WTC11 (cell line): ENCODE data around the gene ZNF770. TPM values are rescaled to one million over a fixed set of nuclear protein-coding genes. Genes with fewer than 3 reads are reported as not detected.

Experiments used
- ATAC-seq: fragments of 200-7000 bp; cut with Tn5 transposase; 2 replicates; pipeline ENCODE4 v1.10.0; 2021; ENCODE audit warnings: mild to moderate bottlenecking, moderate library complexity
- CTCF ChIA-PET: fragments of 300-600 bp; sonication (Branson Sonifier 250); formaldehyde crosslinking; loops from one replicate; lab custom pipeline; 2021; ENCODE audit warnings: antibody characterized with exemption; lab: Charles Lee
- POLR2A ChIA-PET: fragments of 350-600 bp; sonication (Branson Sonifier 250); formaldehyde crosslinking; loops from one replicate; lab custom pipeline; 2021; ENCODE audit warnings: antibody characterized with exemption; lab: Charles Lee
- DNase-seq: peaks from one replicate; pipeline ENCODE4 v3.0.0; 2021; ENCODE audit warnings: low spot score
- H3K27ac Mint-ChIP-seq: 2 replicates; pipeline ENCODE4 v1.8.0; 2021; ENCODE audit warnings: mixed read lengths
- H3K27me3 Mint-ChIP-seq: 2 replicates; pipeline ENCODE4 v1.8.0; 2021; ENCODE audit warnings: low read depth, mild to moderate bottlenecking, moderate library complexity, mixed read lengths
- H3K36me3 Mint-ChIP-seq: 2 replicates; pipeline ENCODE4 v1.8.0; 2021; ENCODE audit warnings: mixed read lengths
- H3K4me1 Mint-ChIP-seq: 2 replicates; pipeline ENCODE4 v1.8.0; 2022; ENCODE audit warnings: mixed read lengths
- H3K4me3 Mint-ChIP-seq: 2 replicates; pipeline ENCODE4 v1.8.0; 2021; ENCODE audit warnings: mild to moderate bottlenecking, moderate library complexity, mixed read lengths
- H3K9me3 Mint-ChIP-seq: 2 replicates; pipeline ENCODE4 v1.8.0; 2021; ENCODE audit warnings: mixed read lengths
- AR ChIP-seq: fragments of 250-450 bp; sonication (Bioruptor Pico); IDR thresholded peaks from 2 replicates; pipeline ENCODE4 v1.9.0; 2021; ENCODE audit warnings: mild to moderate bottlenecking
- GABPB1 ChIP-seq: sonication (generic); formaldehyde crosslinking; IDR thresholded peaks from 2 replicates; pipeline ENCODE4 v1.8.1; 2023; ENCODE audit warnings: mild to moderate bottlenecking, missing genetic modification reagents
- GRHL2 ChIP-seq: fragments of 250-450 bp; sonication (Bioruptor Pico); IDR thresholded peaks from 2 replicates; pipeline ENCODE4 v1.8.0; 2022; ENCODE audit warnings: mild to moderate bottlenecking, moderate library complexity; ENCODE audit not compliant: insufficient replicate concordance, severe bottlenecking
- HMGA2 ChIP-seq: fragments of 250-450 bp; sonication (Bioruptor Pico); IDR thresholded peaks from 2 replicates; pipeline ENCODE4 v1.4.0; 2021; ENCODE audit warnings: mild to moderate bottlenecking, moderate library complexity
- JAZF1 ChIP-seq: fragments of 250-450 bp; sonication (Bioruptor Pico); IDR thresholded peaks from 2 replicates; pipeline ENCODE4 v1.9.0; 2021; ENCODE audit warnings: moderate library complexity, mild to moderate bottlenecking, inconsistent platforms
- MXD4 ChIP-seq: fragments of 250-450 bp; sonication (Bioruptor Pico); IDR thresholded peaks from 2 replicates; pipeline ENCODE4 v1.8.0; 2021; ENCODE audit warnings: mild to moderate bottlenecking, moderate library complexity, borderline replicate concordance
- NFE2L1 ChIP-seq: sonication (generic); formaldehyde crosslinking; IDR thresholded peaks from 2 replicates; pipeline ENCODE4 v1.8.1; 2023; ENCODE audit warnings: missing genetic modification reagents
- NR1H2 ChIP-seq: sonication (generic); formaldehyde crosslinking; IDR thresholded peaks from 2 replicates; pipeline ENCODE4 v1.9.0; 2021; ENCODE audit warnings: mild to moderate bottlenecking, moderate library complexity, missing genetic modification reagents
- NR2C2 ChIP-seq: sonication (generic); formaldehyde crosslinking; IDR thresholded peaks from 2 replicates; pipeline ENCODE4 v1.8.0; 2022; ENCODE audit warnings: mild to moderate bottlenecking, missing genetic modification reagents
- SOX15 ChIP-seq: fragments of 250-450 bp; sonication (Bioruptor Pico); IDR thresholded peaks from 2 replicates; pipeline ENCODE4 v1.9.0; 2021; ENCODE audit warnings: mild to moderate bottlenecking
- SP1 ChIP-seq: sonication (generic); formaldehyde crosslinking; conservative IDR thresholded peaks from 2 replicates; pipeline ENCODE4 v1.8.1; 2022; ENCODE audit warnings: missing genetic modification reagents
- TEAD1 ChIP-seq: sonication (generic); formaldehyde crosslinking; IDR thresholded peaks from 2 replicates; pipeline ENCODE4 v1.8.0; 2022; ENCODE audit warnings: mild to moderate bottlenecking, missing genetic modification reagents
- USF1 ChIP-seq: sonication (generic); formaldehyde crosslinking; IDR thresholded peaks from 2 replicates; pipeline ENCODE4 v1.8.0; 2022; ENCODE audit warnings: mild to moderate bottlenecking, missing genetic modification reagents
- ZNF219 ChIP-seq: sonication (generic); formaldehyde crosslinking; IDR thresholded peaks from 2 replicates; pipeline ENCODE4 v1.8.0; 2023; ENCODE audit warnings: missing genetic modification reagents, mild to moderate bottlenecking, borderline replicate concordance
- ZNF281 ChIP-seq: sonication (generic); formaldehyde crosslinking; IDR thresholded peaks from 2 replicates; pipeline ENCODE4 v1.8.0; 2023; ENCODE audit warnings: mild to moderate bottlenecking, missing genetic modification reagents
- ZNF423 ChIP-seq: fragments of 250-450 bp; sonication (Bioruptor Pico); IDR thresholded peaks from 2 replicates; pipeline ENCODE4 v2.1.2; 2022; ENCODE audit warnings: mild to moderate bottlenecking, moderate library complexity
- ZNF425 ChIP-seq: fragments of 250-450 bp; sonication (Bioruptor Pico); conservative IDR thresholded peaks from 2 replicates; pipeline ENCODE4 v1.9.0; 2021; ENCODE audit warnings: mild to moderate bottlenecking
- total RNA-seq: library from RNA; stranded (reverse); gene quantifications from 3 replicates; pipeline ENCODE4 v1.2.3, GENCODE V29; 2021
- TF ChIP-seq, protein P1 (sequence below): sonication (generic); formaldehyde crosslinking; IDR thresholded peaks from 2 replicates; pipeline ENCODE4 v1.8.0; 2022; ENCODE audit warnings: mild to moderate bottlenecking, missing genetic modification reagents
- TF ChIP-seq, protein P2 (sequence below): sonication (generic); formaldehyde crosslinking; IDR thresholded peaks from 2 replicates; pipeline ENCODE4 v1.8.0; 2022; ENCODE audit warnings: missing genetic modification reagents
- TF ChIP-seq, protein P3 (sequence below): sonication (generic); formaldehyde crosslinking; IDR thresholded peaks from 2 replicates; pipeline ENCODE4 v1.8.0; 2022; ENCODE audit warnings: mild to moderate bottlenecking, missing genetic modification reagents

The ZNF770 gene
- total RNA-seq, 1 experiment from 2014 or later: 142 TPM

GRCh38 chr15:34951993-34952392 lies 36.1 kb downstream of the ZNF770 start:
- ChIA-PET POLR2A (no interaction called here), CTCF (no interaction called here)
- ATAC-seq (no peak), DNase-seq (no peak)
- Mint-ChIP-seq H3K4me1 (no peaks in the 10 kb centered on the region), H3K9me3 (peaks cover 4% of the 10 kb centered on the region), H3K36me3 (peaks cover 47% of the 10 kb centered on the region), H3K4me3 (no peak overlapping the region), H3K27ac (no peak overlapping the region), H3K27me3 (no peaks in the 10 kb centered on the region)
- TF ChIP-seq JAZF1 (CRISPR knock-in tag) (no peak), HMGA2 (CRISPR knock-in tag) (no peak), AR (CRISPR knock-in tag) (no peak), SP1 (no peak), ZNF423 (no peak), USF1 (CRISPR knock-in tag) (no peak), SOX15 (CRISPR knock-in tag) (no peak), NR1H2 (CRISPR knock-in tag) (no peak), MXD4 (CRISPR knock-in tag) (no peak), ZNF219 (no peak), NR2C2 (CRISPR knock-in tag) (no peak), TEAD1 (CRISPR knock-in tag) (no peak), GABPB1 (no peak), GRHL2 (no peak), NFE2L1 (CRISPR knock-in tag) (no peak), ZNF281 (CRISPR knock-in tag) (no peak), ZNF425 (CRISPR knock-in tag) (no peak)
- TF ChIP-seq, protein P1, sequence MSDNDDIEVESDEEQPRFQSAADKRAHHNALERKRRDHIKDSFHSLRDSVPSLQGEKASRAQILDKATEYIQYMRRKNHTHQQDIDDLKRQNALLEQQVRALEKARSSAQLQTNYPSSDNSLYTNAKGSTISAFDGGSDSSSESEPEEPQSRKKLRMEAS (CRISPR knock-in tag): no peak
- TF ChIP-seq, protein P2, sequence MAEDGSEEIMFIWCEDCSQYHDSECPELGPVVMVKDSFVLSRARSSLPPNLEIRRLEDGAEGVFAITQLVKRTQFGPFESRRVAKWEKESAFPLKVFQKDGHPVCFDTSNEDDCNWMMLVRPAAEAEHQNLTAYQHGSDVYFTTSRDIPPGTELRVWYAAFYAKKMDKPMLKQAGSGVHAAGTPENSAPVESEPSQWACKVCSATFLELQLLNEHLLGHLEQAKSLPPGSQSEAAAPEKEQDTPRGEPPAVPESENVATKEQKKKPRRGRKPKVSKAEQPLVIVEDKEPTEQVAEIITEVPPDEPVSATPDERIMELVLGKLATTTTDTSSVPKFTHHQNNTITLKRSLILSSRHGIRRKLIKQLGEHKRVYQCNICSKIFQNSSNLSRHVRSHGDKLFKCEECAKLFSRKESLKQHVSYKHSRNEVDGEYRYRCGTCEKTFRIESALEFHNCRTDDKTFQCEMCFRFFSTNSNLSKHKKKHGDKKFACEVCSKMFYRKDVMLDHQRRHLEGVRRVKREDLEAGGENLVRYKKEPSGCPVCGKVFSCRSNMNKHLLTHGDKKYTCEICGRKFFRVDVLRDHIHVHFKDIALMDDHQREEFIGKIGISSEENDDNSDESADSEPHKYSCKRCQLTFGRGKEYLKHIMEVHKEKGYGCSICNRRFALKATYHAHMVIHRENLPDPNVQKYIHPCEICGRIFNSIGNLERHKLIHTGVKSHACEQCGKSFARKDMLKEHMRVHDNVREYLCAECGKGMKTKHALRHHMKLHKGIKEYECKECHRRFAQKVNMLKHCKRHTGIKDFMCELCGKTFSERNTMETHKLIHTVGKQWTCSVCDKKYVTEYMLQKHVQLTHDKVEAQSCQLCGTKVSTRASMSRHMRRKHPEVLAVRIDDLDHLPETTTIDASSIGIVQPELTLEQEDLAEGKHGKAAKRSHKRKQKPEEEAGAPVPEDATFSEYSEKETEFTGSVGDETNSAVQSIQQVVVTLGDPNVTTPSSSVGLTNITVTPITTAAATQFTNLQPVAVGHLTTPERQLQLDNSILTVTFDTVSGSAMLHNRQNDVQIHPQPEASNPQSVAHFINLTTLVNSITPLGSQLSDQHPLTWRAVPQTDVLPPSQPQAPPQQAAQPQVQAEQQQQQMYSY: no peak
- TF ChIP-seq, protein P3, sequence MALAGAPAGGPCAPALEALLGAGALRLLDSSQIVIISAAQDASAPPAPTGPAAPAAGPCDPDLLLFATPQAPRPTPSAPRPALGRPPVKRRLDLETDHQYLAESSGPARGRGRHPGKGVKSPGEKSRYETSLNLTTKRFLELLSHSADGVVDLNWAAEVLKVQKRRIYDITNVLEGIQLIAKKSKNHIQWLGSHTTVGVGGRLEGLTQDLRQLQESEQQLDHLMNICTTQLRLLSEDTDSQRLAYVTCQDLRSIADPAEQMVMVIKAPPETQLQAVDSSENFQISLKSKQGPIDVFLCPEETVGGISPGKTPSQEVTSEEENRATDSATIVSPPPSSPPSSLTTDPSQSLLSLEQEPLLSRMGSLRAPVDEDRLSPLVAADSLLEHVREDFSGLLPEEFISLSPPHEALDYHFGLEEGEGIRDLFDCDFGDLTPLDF (CRISPR knock-in tag): no peak
